AG09319 (cell line): Measurements from ENCODE around the gene SLC38A10.

Experiments
- DNase-seq: peaks from one replicate; pipeline ENCODE4 v3.0.0-alpha.2; 2010; ENCODE audit warnings: low read depth; ENCODE audit errors: extremely low read depth
- TF ChIP-seq, protein P1 (sequence below): IDR thresholded peaks from 2 replicates; pipeline ENCODE4 v1.5.1; 2011; ENCODE audit warnings: low read depth, mild to moderate bottlenecking, inconsistent platforms, low read length, moderate library complexity

SLC38A10 gene

DNA sequence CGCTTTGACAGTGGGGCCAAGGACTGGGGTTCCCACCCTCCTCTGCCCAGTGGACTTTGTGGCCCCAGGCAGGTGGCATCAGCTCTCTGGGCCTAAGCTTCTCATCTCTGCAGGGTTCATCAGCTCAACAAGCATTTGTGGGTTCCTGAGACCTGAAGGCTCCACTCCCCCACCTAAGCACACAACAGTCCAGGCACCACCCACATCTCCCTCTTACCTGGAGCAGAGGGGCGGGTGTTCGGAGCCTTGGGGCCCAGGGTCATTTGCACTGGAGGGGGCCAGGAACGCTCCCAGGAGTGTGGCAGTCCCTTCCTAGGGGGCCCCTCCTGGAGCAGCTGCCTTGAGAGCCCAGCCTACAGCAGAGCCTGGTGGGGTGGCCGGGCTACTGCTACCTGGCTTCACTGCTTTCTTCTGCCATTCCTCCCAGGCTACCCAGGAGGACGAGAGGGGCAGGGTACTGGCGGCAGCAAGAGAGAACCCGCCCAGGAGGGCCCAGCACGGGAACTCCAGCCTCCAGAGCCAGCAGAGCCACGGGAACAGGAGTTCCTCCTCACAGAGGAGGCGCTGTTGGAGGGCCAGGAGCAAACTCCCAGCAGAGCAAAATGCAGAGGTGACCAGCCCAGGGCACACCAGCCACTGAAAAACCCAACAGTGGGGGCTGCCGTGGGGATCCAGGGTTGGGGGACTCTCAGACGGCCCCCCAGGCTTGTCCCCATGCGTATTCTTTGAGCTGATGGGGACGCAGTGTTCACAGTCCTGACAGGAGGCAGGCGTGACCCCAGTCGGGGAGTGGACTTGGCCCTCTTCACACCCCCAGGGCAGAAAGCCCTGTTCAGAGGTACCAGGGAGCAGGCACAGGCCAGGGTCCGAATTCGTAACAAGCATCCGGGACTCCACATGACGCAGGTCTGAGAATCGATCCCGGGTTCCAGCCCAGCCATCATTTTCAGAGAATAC, 35.1 kb upstream of the SLC38A10 start:
- TF ChIP-seq, protein P1, sequence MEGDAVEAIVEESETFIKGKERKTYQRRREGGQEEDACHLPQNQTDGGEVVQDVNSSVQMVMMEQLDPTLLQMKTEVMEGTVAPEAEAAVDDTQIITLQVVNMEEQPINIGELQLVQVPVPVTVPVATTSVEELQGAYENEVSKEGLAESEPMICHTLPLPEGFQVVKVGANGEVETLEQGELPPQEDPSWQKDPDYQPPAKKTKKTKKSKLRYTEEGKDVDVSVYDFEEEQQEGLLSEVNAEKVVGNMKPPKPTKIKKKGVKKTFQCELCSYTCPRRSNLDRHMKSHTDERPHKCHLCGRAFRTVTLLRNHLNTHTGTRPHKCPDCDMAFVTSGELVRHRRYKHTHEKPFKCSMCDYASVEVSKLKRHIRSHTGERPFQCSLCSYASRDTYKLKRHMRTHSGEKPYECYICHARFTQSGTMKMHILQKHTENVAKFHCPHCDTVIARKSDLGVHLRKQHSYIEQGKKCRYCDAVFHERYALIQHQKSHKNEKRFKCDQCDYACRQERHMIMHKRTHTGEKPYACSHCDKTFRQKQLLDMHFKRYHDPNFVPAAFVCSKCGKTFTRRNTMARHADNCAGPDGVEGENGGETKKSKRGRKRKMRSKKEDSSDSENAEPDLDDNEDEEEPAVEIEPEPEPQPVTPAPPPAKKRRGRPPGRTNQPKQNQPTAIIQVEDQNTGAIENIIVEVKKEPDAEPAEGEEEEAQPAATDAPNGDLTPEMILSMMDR, result no peak
- no peak for DNase-seq

DNA sequence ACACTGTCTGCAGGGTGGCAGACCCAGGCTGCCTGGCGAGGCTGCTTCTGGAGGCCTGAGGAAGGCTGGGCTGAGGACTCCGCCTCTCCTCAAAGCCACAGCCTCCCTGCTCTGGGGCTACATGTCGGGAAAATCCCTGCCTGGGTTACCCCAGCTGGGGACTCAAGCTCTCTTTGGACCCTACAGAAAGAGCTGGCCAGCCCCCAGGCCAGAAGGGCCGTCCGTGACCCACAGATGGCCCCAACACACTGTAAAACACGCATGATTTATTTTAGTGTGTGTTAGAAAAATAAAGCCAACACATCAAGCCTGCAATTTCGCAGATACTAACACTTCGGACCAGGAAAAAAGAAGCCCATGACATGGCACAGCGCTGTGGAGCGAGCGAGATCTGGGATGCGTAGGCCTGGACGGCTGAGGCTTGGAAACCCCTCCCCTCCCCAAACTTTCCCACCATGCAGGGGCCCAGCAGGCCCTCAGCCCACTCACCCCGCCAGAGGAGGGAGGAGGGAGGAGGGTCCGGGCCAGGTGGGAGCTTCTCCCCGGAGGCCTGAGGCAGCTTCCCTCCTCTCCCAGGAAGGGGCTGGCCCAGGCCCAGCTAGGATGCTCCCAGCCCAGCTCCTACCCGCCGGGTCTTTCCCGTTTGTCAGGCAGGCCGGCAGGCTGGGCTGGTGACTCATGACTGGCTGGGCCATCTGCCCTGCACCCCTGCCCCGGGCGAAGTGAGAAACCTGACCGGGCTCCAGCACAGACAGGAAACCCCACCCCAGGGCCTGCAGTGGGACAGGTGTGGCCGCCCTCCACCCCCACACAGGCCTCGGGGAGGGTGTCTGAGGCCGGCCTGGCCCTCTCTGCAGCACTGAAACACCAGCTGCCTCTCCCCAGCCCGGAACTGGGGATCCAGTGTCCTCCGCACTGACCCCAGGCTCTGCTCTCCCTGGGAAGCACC, 34.1 kb upstream of the SLC38A10 start:
- peak; percentile 79 for DNase-seq

DNA sequence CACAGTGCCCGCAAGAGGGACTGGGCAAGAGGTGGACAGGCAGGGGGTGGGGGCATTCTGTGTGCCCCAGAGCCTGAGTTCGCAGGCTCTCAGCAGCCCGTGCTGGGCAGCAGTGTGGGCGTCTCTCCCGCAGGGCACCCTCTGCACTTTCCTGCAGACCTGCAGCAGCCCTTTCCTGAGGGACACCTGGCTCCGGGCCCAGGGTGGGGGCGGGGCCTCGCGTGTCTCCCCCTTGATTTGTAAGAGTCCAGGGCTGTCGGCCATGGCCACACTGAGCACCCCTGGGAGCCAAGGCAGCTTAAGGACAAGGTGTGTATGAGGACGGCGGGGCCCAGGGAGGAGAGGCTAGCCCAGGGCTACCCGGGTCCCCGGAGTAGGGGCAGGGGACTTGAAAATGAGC, 33.4 kb upstream of the SLC38A10 start:
- DNase-seq, result no peak
- TF ChIP-seq, protein P1, result no peak

More for the DNA sequence above, 34.1 kb upstream of the SLC38A10 start:
- TF ChIP-seq, protein P1, result no peak

DNA sequence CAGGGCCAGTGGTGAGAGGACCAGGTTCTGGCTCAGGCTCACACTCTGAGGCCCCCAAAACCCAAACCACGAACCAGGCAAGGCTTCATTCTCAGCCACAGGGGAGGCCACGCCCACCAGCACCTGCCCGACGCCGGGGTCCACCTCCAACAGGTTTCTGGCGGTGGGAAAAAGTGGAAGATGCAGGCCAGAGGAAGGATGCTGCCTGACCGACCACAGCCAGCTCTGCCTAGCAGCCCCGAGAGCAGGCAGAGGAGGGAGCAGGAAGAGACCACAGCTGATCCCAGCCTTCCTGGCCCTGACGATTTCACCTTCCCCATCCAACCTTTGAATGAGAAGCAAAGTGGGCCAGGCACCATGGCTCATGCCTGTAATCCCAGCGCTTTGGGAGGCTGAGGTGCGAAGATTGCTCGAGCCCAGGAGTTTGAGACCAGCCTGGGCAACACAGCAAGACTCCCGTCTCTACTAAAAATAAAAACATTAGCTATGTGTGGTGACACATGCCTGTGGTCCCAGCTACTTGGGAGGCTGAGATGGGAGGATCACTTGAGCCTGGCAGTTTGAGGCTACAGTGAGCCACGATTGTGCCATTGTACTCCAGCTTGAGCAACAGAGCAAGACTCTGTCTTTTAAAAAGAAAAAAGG, 30.7 kb upstream of the SLC38A10 start:
- TF ChIP-seq, protein P1, result no peak
- no peak for DNase-seq

DNA sequence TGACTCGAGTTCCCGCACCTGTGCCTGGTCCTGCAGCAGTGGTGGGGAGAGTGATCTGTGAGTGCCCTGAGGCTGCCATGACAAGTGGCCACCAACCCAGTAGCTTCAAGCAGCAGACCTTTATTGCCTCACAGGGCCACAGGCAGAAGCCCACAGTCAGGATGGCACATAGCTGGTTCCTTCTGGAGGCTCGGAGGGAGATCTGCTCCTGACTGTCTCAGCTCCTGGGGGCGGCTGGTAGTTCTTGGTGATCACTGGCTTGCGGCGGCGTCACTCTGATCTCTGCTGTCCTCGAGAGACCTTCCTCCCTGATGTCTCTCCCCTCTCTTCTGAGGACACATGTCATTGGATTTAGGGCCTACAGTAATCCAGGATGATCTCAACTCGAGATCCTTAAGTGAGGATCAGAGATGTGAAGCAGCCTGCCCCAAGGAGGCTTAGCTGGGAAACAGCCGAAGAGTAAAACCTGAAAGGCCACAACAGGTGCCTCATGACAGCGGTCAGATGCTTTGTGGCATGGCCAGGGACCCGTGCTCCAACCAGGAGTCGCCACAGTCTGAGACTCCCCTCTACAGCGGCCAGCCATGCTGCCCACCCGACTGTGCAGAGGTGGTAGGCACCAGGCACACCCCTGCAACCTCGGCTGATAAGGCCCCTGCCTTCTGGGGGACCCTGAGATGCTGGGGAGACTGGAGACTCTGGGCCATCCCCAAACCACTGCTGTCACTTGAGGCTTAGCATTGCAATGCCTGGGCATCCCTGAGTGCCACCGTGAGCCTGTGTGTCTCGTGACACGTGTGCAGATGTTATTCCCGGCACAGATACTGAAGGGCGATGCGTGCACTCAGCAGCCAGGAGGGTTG, 30.0 kb upstream of the SLC38A10 start:
- TF ChIP-seq, protein P1, result no peak
- DNase-seq, result no peak

DNA sequence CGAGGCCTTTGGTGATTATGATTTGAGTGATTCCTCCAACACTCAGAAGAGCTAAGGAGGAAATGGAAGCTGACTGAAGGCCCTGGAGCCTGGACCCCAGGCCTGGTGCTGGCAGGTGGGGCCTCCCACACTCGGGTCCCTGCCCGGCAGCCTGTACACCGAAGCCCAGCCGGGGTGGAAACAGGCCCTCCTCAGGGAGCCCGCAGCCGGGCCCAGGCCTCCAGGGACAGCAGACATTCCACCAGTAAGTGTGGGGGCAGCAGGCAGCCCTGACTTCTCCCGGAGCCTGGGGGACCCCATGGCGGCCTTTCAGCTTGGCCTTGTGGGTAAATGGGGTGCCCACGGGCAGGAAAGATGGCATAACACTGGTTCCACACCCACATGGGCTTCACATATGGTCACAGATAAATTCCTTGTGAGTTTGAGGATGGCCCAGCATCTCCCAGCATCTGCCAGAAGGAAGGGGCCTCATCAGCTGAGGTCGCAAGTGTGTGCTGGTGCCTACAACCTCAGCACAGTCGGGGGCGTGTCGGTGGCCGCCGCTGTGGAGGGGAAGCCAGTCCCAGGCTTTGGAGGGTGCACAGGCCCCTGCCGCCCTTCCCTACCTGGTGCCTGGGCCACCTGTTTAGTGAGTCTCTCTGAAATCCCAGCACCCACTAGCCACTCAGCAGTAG, 29.2 kb upstream of the SLC38A10 start:
- DNase-seq, result no peak
- TF ChIP-seq, protein P1, result no peak
